ENCODE results near the gene CNTFR.

GRCh38 chr9:34577400-34578240 is 11.9 kb downstream of the CNTFR start:
- TF ChIP-seq CTCF (IDR thresholded peaks at IDR 0.05; ENCODE audit: low read depth, low read length, poor library complexity, severe bottlenecking) (no peak), EZH2phosphoT487 (IDR thresholded peaks at IDR 0.05; ENCODE audit: borderline replicate concordance, low read length) (no peak)
